ENCODE measurements around the gene PLPPR4. TPM values are rescaled to one million over a fixed set of nuclear protein-coding genes. Genes with fewer than 3 reads are reported as not detected.

The PLPPR4 gene
- total RNA-seq, 2 experiments from 2014 or later: not detected

- POLR2A ChIA-PET: no interaction called here
- CTCF ChIA-PET: no interaction called here
These were observed 68.3 kb downstream of the PLPPR4 start for GRCh38 chr1:99332561-99332960.

- ChIA-PET CTCF (no interaction called here), POLR2A (no interaction called here)
These were observed 70.7 kb downstream of the PLPPR4 start for GRCh38 chr1:99334991-99335390.

GRCh38 chr1:99347041-99347684 is 82.9 kb downstream of the PLPPR4 start:
- ChIA-PET CTCF (no interaction called here), POLR2A (no interaction called here)

- ChIA-PET POLR2A (no interaction called here), CTCF (no interaction called here)
These were observed 84.3 kb downstream of the PLPPR4 start for GRCh38 chr1:99348397-99349132.

- ChIA-PET CTCF (no interaction called here), POLR2A (no interaction called here)
These were observed 88.5 kb downstream of the PLPPR4 start for GRCh38 chr1:99352821-99353220.

GRCh38 chr1:99358770-99359169 is 94.5 kb downstream of the PLPPR4 start:
- ChIA-PET CTCF (no interaction called here), POLR2A (no interaction called here)
